GM19438 (cell line): ENCODE results near the gene PTCH1.

ENCODE experiments used
- ATAC-seq: cut with Tn5 transposase; IDR thresholded peaks from one replicate; pipeline ENCODE4 v1.9.1; 2021; ENCODE audit warnings: low read depth; ENCODE audit not compliant: unreplicated experiment

Gene PTCH1

GRCh38 chr9:95477441-95477840 lies 39.3 kb downstream of the PTCH1 start:
- no peak for ATAC-seq

GRCh38 chr9:95468791-95469190 lies 48.0 kb downstream of the PTCH1 start:
- ATAC-seq: no peak

- no peak for ATAC-seq
Observed at GRCh38 chr9:95465115-95465514, 51.7 kb downstream of the PTCH1 start.

GRCh38 chr9:95463148-95464060 lies 53.4 kb downstream of the PTCH1 start:
- ATAC-seq: peak; percentile 7

- ATAC-seq: peak; percentile 95
Observed at GRCh38 chr9:95462249-95463147, 54.3 kb downstream of the PTCH1 start.

- ATAC-seq: no peak
Observed at GRCh38 chr9:95461448-95462248, 55.1 kb downstream of the PTCH1 start.

- ATAC-seq: no peak
Observed at GRCh38 chr9:95460518-95461164, 56.1 kb downstream of the PTCH1 start.

- ATAC-seq: no peak
Observed at GRCh38 chr9:95459851-95460517, 56.8 kb downstream of the PTCH1 start.

- no peak for ATAC-seq
Observed at GRCh38 chr9:95459178-95459577, 57.6 kb downstream of the PTCH1 start.

GRCh38 chr9:95458666-95459065 lies 58.1 kb downstream of the PTCH1 start:
- ATAC-seq: no peak

GRCh38 chr9:95457769-95458168 lies 59.0 kb downstream of the PTCH1 start:
- ATAC-seq: no peak

GRCh38 chr9:95455714-95456113 lies 61.1 kb downstream of the PTCH1 start:
- ATAC-seq: no peak

GRCh38 chr9:95452176-95452575 lies 64.6 kb downstream of the PTCH1 start:
- no peak for ATAC-seq

- ATAC-seq: no peak
Observed at GRCh38 chr9:95451065-95451426, 65.7 kb downstream of the PTCH1 start.

GRCh38 chr9:95450171-95451064 lies 66.4 kb downstream of the PTCH1 start:
- no peak for ATAC-seq

- no peak for ATAC-seq
Observed at GRCh38 chr9:95449016-95449415, 67.8 kb downstream of the PTCH1 start.

GRCh38 chr9:95447660-95448420 lies 68.9 kb downstream of the PTCH1 start:
- no peak for ATAC-seq

- no peak for ATAC-seq
Observed at GRCh38 chr9:95446984-95447383, 69.8 kb downstream of the PTCH1 start.
